AG04449 (cell line): ENCODE measurements around the gene THEM5.

Experiments
- CTCF ChIA-PET: fragments of 350-600 bp; formaldehyde crosslinking; extraction: SDS; loops from one replicate; lab custom pipeline; 2021; ENCODE audit warnings: antibody characterized with exemption; lab: Yijun Ruan, JAX
- POLR2A ChIA-PET: fragments of 400-600, 350-600 bp; formaldehyde crosslinking; extraction: SDS; loops from one replicate; lab custom pipeline; 2020; ENCODE audit warnings: antibody characterized with exemption, inconsistent platforms; lab: Yijun Ruan, JAX
- DNase-seq: peaks from one replicate; pipeline ENCODE4 v3.0.0-alpha.2; 2010; ENCODE audit warnings: low read depth, low spot score
- H3K4me3 ChIP-seq: 2 replicates; pipeline ENCODE4 v1.5.1; 2011; ENCODE audit warnings: low read depth, mild to moderate bottlenecking, control low read depth, low read length
- CTCF ChIP-seq: IDR thresholded peaks from one replicate; pipeline ENCODE4 v1.5.1; 2011; ENCODE audit warnings: mild to moderate bottlenecking, moderate library complexity, low read length, control low read depth, inconsistent platforms; ENCODE audit not compliant: insufficient read depth; ENCODE audit errors: missing control alignments

The THEM5 gene

GRCh38 chr1:151849871-151850270 lies 3.6 kb downstream of the THEM5 start:
- ChIA-PET POLR2A (no interaction called here), CTCF (no interaction called here)
- TF ChIP-seq CTCF, result no peak
- no peak overlapping the region for H3K4me3 ChIP-seq
- no peak for DNase-seq

- POLR2A ChIA-PET, result no interaction called here
- CTCF ChIA-PET, result interaction anchor here (0.8 to 1.0 kb wide), 2 partner anchors 13 to 15 kb away, joined by 3 to 4 read pairs; no protein-coding TSS in a partner anchor
These were observed 4.4 kb downstream of the THEM5 start for GRCh38 chr1:151849126-151849525.

GRCh38 chr1:151847867-151848596 lies 5.5 kb downstream of the THEM5 start:
- no peak for DNase-seq
- ChIA-PET CTCF (interaction anchor here (0.8 kb wide), 1 partner anchor 12 kb away, joined by 3 read pairs; no protein-coding TSS in a partner anchor), POLR2A (no interaction called here)
- no peak overlapping the region for H3K4me3 ChIP-seq
- no peak for TF ChIP-seq CTCF

More at GRCh38 chr1:151849126-151849525, 4.4 kb downstream of the THEM5 start:
- no peak for DNase-seq
- TF ChIP-seq CTCF, result no peak
- no peak overlapping the region for H3K4me3 ChIP-seq

GRCh38 chr1:151846686-151847237 lies 6.8 kb downstream of the THEM5 start:
- no peak for DNase-seq
- POLR2A ChIA-PET, result no interaction called here
- no peak overlapping the region for H3K4me3 ChIP-seq
- no peak for TF ChIP-seq CTCF
- CTCF ChIA-PET, result interaction anchor here (1.2 to 1.3 kb wide), 2 partner anchors 10 to 154 kb away, joined by 3 to 4 read pairs; no protein-coding TSS in a partner anchor

- ChIA-PET POLR2A (no interaction called here), CTCF (interaction anchor here (1.2 to 1.7 kb wide), 3 partner anchors 9 to 155 kb away, joined by 3 to 4 read pairs (median 4); no protein-coding TSS in a partner anchor)
- DNase-seq, result no peak
These were observed 7.4 kb downstream of the THEM5 start for GRCh38 chr1:151846062-151846568.

More at GRCh38 chr1:151846062-151846568, 7.4 kb downstream of the THEM5 start:
- no peak for TF ChIP-seq CTCF
- no peak overlapping the region for H3K4me3 ChIP-seq
